ENCODE data around the gene D2HGDH.

Gene D2HGDH

GRCh38 chr2:241695651-241696050 is 38.8 kb upstream of the D2HGDH start:
- no peak overlapping the region for H3K4me3 ChIP-seq (ENCODE audit: low read depth, low read length)
- TF ChIP-seq CTCF (conservative IDR thresholded peaks at IDR 0.05; ENCODE audit: low read depth, low read length) = no peak
- DNase-seq (ENCODE audit: low read depth) = no peak

- peak; percentile 62 for DNase-seq (ENCODE audit: low read depth)
- peak overlapping the region; percentile 77 for H3K4me3 ChIP-seq (ENCODE audit: low read depth, low read length)
- TF ChIP-seq CTCF (conservative IDR thresholded peaks at IDR 0.05; ENCODE audit: low read depth, low read length) = peak; percentile 36
Observed at GRCh38 chr2:241701149-241701398, 33.4 kb upstream of the D2HGDH start.

- peak; percentile 93 for DNase-seq (ENCODE audit: low read depth)
- peak within 1 kb of the TSS; percentile 77 for H3K4me3 ChIP-seq (ENCODE audit: low read depth, low read length)
- TF ChIP-seq CTCF (conservative IDR thresholded peaks at IDR 0.05; ENCODE audit: low read depth, low read length) = no peak
Observed at GRCh38 chr2:241701399-241702154, 32.9 kb upstream of the D2HGDH start, which contains the start of gene ING5. Gene ING5 (plus strand): TSS chr2:241702039. CDS start chr2:241702066, 27 bp downstream.

- TF ChIP-seq CTCF (conservative IDR thresholded peaks at IDR 0.05; ENCODE audit: low read depth, low read length) = peak; percentile 24
- peak; percentile 88 for DNase-seq (ENCODE audit: low read depth)
- peak overlapping the region; percentile 77 for H3K4me3 ChIP-seq (ENCODE audit: low read depth, low read length)
Observed at GRCh38 chr2:241702155-241703031, 32.0 kb upstream of the D2HGDH start.

GRCh38 chr2:241703032-241703604 is 31.3 kb upstream of the D2HGDH start:
- H3K4me3 ChIP-seq (ENCODE audit: low read depth, low read length) = peak overlapping the region; percentile 77
- TF ChIP-seq CTCF (conservative IDR thresholded peaks at IDR 0.05; ENCODE audit: low read depth, low read length) = peak; percentile 35
- DNase-seq (ENCODE audit: low read depth) = peak; percentile 40

- no peak overlapping the region for H3K4me3 ChIP-seq (ENCODE audit: low read depth, low read length)
- DNase-seq (ENCODE audit: low read depth) = no peak
- no peak for TF ChIP-seq CTCF (conservative IDR thresholded peaks at IDR 0.05; ENCODE audit: low read depth, low read length)
Observed at GRCh38 chr2:241706537-241706936, 27.9 kb upstream of the D2HGDH start.
